GM23338 (cell line): ENCODE measurements around the gene CRBN. TPM values are rescaled to one million over a fixed set of nuclear protein-coding genes. Genes with fewer than 3 reads are reported as not detected.

Experiments
- ATAC-seq: fragments of 200-7000 bp; cut with Tn5 transposase; 3 replicates; pipeline ENCODE4 v1.9.1; 2020
- DNase-seq: peaks from one replicate; pipeline ENCODE4 v3.0.0-alpha.2; 2015; ENCODE audit warnings: low spot score
- H2AFZ ChIP-seq: fragments of 200-600 bp; sonication (generic); 2 replicates; pipeline ENCODE4 v1.8.0; 2016; ENCODE audit warnings: antibody characterized with exemption, mild to moderate bottlenecking, moderate library complexity
- H3F3A ChIP-seq: fragments of 200-600 bp; sonication (generic); replicated peaks from 2 replicates; pipeline ENCODE4 v1.8.0; 2017; ENCODE audit warnings: antibody characterized with exemption, mixed run types, low read depth
- H3K27ac ChIP-seq: fragments of 200-600 bp; sonication (generic); 2 replicates; pipeline ENCODE4 v1.6.1; 2016; ENCODE audit warnings: low read depth
- H3K27me3 ChIP-seq: fragments of 200-600 bp; sonication (generic); 2 replicates; pipeline ENCODE4 v1.8.0; 2016; ENCODE audit warnings: mild to moderate bottlenecking, mixed run types, moderate library complexity; ENCODE audit not compliant: insufficient read depth
- H3K36me3 ChIP-seq: fragments of 200-600 bp; sonication (generic); 2 replicates; pipeline ENCODE4 v1.8.0; 2016; ENCODE audit warnings: mild to moderate bottlenecking; ENCODE audit not compliant: insufficient read depth
- H3K4me1 ChIP-seq: fragments of 200-600 bp; sonication (generic); 2 replicates; pipeline ENCODE4 v1.8.0; 2016; ENCODE audit warnings: mild to moderate bottlenecking, moderate library complexity; ENCODE audit not compliant: insufficient read depth
- H3K4me2 ChIP-seq: fragments of 200-600 bp; sonication (generic); 2 replicates; pipeline ENCODE4 v1.7.1; 2017; ENCODE audit warnings: mixed run types
- H3K4me3 ChIP-seq: fragments of 200-600 bp; sonication (generic); 2 replicates; pipeline ENCODE4 v1.6.1; 2016; ENCODE audit warnings: mixed run types
- H3K79me2 ChIP-seq: fragments of 200-600 bp; sonication (generic); replicated peaks from 2 replicates; pipeline ENCODE4 v1.8.0; 2017; ENCODE audit warnings: mild to moderate bottlenecking; ENCODE audit not compliant: insufficient read depth
- H3K9me2 ChIP-seq: fragments of 200-600 bp; sonication (generic); 2 replicates; pipeline ENCODE4 v1.8.0; 2017; ENCODE audit not compliant: insufficient read depth
- H4K20me1 ChIP-seq: fragments of 200-600 bp; sonication (generic); replicated peaks from 2 replicates; pipeline ENCODE4 v1.8.0; 2017; ENCODE audit warnings: mild to moderate bottlenecking; ENCODE audit not compliant: insufficient read depth
- H3K27ac Mint-ChIP-seq: 2 replicates; pipeline ENCODE4 v1.8.0; 2020; ENCODE audit warnings: inconsistent platforms, mild to moderate bottlenecking, moderate library complexity, mixed read lengths
- H3K27me3 Mint-ChIP-seq: 3 replicates; pipeline ENCODE4 v1.8.0; 2022; ENCODE audit warnings: low read depth, mild to moderate bottlenecking, moderate library complexity, mixed read lengths, inconsistent platforms; ENCODE audit not compliant: insufficient read depth, poor library complexity
- H3K36me3 Mint-ChIP-seq: 3 replicates; pipeline ENCODE4 v1.8.0; 2021; ENCODE audit warnings: low read depth, mild to moderate bottlenecking, inconsistent platforms, moderate library complexity, mixed read lengths
- H3K4me1 Mint-ChIP-seq: 3 replicates; pipeline ENCODE4 v1.8.0; 2020; ENCODE audit warnings: mild to moderate bottlenecking, inconsistent platforms, mixed read lengths
- H3K4me3 Mint-ChIP-seq: 3 replicates; pipeline ENCODE4 v1.8.0; 2021; ENCODE audit warnings: moderate library complexity, mild to moderate bottlenecking, inconsistent platforms, mixed read lengths
- H3K9me3 Mint-ChIP-seq: 3 replicates; pipeline ENCODE4 v1.8.0; 2020; ENCODE audit warnings: moderate library complexity, mild to moderate bottlenecking, inconsistent platforms, mixed read lengths
- CREB1 ChIP-seq: fragments of 250-450 bp; sonication (Bioruptor Pico); IDR thresholded peaks from 2 replicates; pipeline ENCODE4 v1.5.0; 2020; ENCODE audit warnings: low read depth, mild to moderate bottlenecking, moderate library complexity
- CTCF ChIP-seq, 2 experiments: fragments of 200-600 bp in 1 of 2; sonication (generic) in 1 of 2; conservative IDR thresholded peaks; 2 replicates each; pipeline versions ENCODE4 v1.5.1 to v1.6.1; 2016 to 2017; ENCODE audit warnings: antibody characterized with exemption in 2 of 2, low read depth in 2 of 2, mild to moderate bottlenecking in 2 of 2, moderate library complexity in 1 of 2
- ETS1 ChIP-seq: IDR thresholded peaks from 2 replicates; pipeline ENCODE4 v1.6.1; 2016; ENCODE audit warnings: antibody characterized with exemption
- EZH2 ChIP-seq: fragments of 200-600 bp; sonication (generic); IDR thresholded peaks from one replicate; pipeline ENCODE4 v1.8.0; 2017; ENCODE audit warnings: antibody characterized with exemption, mild to moderate bottlenecking, low read depth; ENCODE audit not compliant: unreplicated experiment
- EZH2phosphoT487 ChIP-seq: fragments of 200-600 bp; sonication (generic); IDR thresholded peaks from one replicate; pipeline ENCODE4 v1.8.1; 2018; ENCODE audit warnings: antibody characterized with exemption; ENCODE audit not compliant: unreplicated experiment
- JUNB ChIP-seq: IDR thresholded peaks from one replicate; pipeline ENCODE4 v1.6.1; 2016; ENCODE audit warnings: antibody characterized with exemption; ENCODE audit not compliant: unreplicated experiment
- NANOG ChIP-seq: IDR thresholded peaks from 2 replicates; pipeline ENCODE4 v1.6.1; 2016; ENCODE audit warnings: antibody characterized with exemption, borderline replicate concordance
- POLR2AphosphoS5 ChIP-seq: IDR thresholded peaks from 2 replicates; pipeline ENCODE4 v1.6.1; 2016; ENCODE audit warnings: antibody characterized with exemption, low read depth
- REST ChIP-seq: IDR thresholded peaks from one replicate; pipeline ENCODE4 v1.6.1; 2018; ENCODE audit warnings: antibody characterized with exemption; ENCODE audit not compliant: unreplicated experiment
- STAT1 ChIP-seq: IDR thresholded peaks from one replicate; pipeline ENCODE4 v1.6.1; 2016; ENCODE audit warnings: antibody characterized with exemption; ENCODE audit not compliant: unreplicated experiment
- ZNF114 ChIP-seq: fragments of 250-450 bp; sonication (Bioruptor Pico); IDR thresholded peaks from 2 replicates; pipeline ENCODE4 v1.5.0; 2020; ENCODE audit warnings: mild to moderate bottlenecking, moderate library complexity
- ZNF331 ChIP-seq: fragments of 250-450 bp; sonication (Bioruptor Pico); IDR thresholded peaks from 2 replicates; pipeline ENCODE4 v1.5.0; 2020; ENCODE audit warnings: low read depth, mild to moderate bottlenecking, moderate library complexity
- ZNF462 ChIP-seq: fragments of 250-450 bp; sonication (Bioruptor Pico); IDR thresholded peaks from 2 replicates; pipeline ENCODE4 v1.5.0; 2020; ENCODE audit warnings: mild to moderate bottlenecking, moderate library complexity
- polyA plus RNA-seq: library from polyadenylated mRNA; unstranded; fragments of >200 nt; fragmentation: Nextera tagmentation; extraction: Ambion mirVana; gene quantifications from 2 replicates; pipeline ENCODE4 v1.2.1, GENCODE V29; 2016
- total RNA-seq: library from RNA; depleted of rRNA; stranded (reverse); fragments of >200 nt; shearing (Covaris generic); gene quantifications from 2 replicates; pipeline ENCODE4 v1.2.3, GENCODE V29; 2014

Gene CRBN
- total and polyA plus RNA-seq, 2 experiments from 2014 or later: 33.6 to 41.7 TPM

- Histone ChIP-seq H3K4me3 (no peak overlapping the region), H3K4me1 (no peaks in the 10 kb centered on the region), H3K27ac (no peak overlapping the region), H3K79me2 (no peaks in the 10 kb centered on the region; the same call in 1 of the 2 replicates), H2AFZ (no peak overlapping the region), H4K20me1 (peaks cover 4% of the 10 kb centered on the region), H3K4me2 (no peak overlapping the region), H3K36me3 (peaks cover 67% of the 10 kb centered on the region), H3F3A (no peaks in the 10 kb centered on the region), H3K9me2 (no peaks in the 10 kb centered on the region), H3K27me3 (no peaks in the 10 kb centered on the region)
- no peak overlapping the region for H3K27ac Mint-ChIP-seq
- peaks cover 74% of the 10 kb centered on the region for H3K36me3 Mint-ChIP-seq
- TF ChIP-seq EZH2 (no peak), ZNF331 (no peak), ETS1 (no peak), ZNF462 (CRISPR knock-in tag) (no peak), REST (no peak), POLR2AphosphoS5 (no peak), NANOG (no peak), ZNF114 (CRISPR knock-in tag) (no peak), STAT1 (no peak), EZH2phosphoT487 (no peak), CTCF (conservative IDR thresholded peaks at IDR 0.05; ENCODE audit: low read depth in 2 of 2) (no peak), JUNB (no peak), CREB1 (CRISPR knock-in tag) (no peak)
- no peak for ATAC-seq
- no peak overlapping the region for H3K4me3 Mint-ChIP-seq
- H3K27me3 Mint-ChIP-seq: no peaks in the 10 kb centered on the region
- DNase-seq: no peak
- H3K4me1 Mint-ChIP-seq: no peaks in the 10 kb centered on the region
- H3K9me3 Mint-ChIP-seq: no peaks in the 10 kb centered on the region
Measured at GRCh38 chr3:3145831-3146230, 33.7 kb downstream of the CRBN start.
